ENCODE measurements around the gene SSH3. TPM values are rescaled to one million over a fixed set of nuclear protein-coding genes. Genes with fewer than 3 reads are reported as not detected.

SSH3 gene
- total RNA-seq, 2 donors from 2014 or later: 19.2 to 32.3 TPM

DNA sequence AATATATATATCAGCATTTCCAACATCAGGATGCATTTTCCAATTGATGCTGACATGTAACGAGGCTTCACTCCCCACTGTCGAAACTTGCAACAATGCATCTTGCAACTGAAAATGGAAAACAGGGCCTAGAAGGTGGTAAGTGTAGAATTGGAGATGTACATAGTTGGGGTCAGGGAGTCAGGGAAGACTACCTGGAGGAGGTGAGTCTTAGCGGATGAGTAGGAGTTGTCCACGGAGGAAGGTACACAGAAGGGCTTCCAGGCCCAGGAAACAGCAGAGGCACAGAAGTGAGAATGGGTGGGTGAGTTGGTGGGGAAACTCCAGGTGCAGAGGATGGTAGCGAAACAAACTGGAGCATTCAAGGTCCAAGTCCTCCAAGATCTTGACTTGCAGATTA lies 39.1 kb upstream of the SSH3 start:
- Mint-ChIP-seq H3K27me3 (no peaks in the 10 kb centered on the region), H3K36me3 (peaks cover 12% of the 10 kb centered on the region), H3K9me3 (no peaks in the 10 kb centered on the region), H3K4me1 (ENCODE audit: low read depth in 2 of 2) (peaks cover 55 to 60% of the 10 kb centered on the region in 2 donors), H3K4me3 (peak overlapping the region; percentile 19), H3K27ac (peak overlapping the region; percentile 69 to 94)
- ATAC-seq (no peak), DNase-seq (ENCODE audit: low spot score) (no peak)

- Mint-ChIP-seq H3K27me3 (no peaks in the 10 kb centered on the region), H3K36me3 (peaks cover 12% of the 10 kb centered on the region), H3K9me3 (no peaks in the 10 kb centered on the region), H3K4me1 (ENCODE audit: low read depth in 2 of 2) (peaks cover 56 to 60% of the 10 kb centered on the region in 2 donors), H3K4me3 (peak overlapping the region; percentile 85), H3K27ac (peak overlapping the region; percentile 69 to 94)
- ATAC-seq (no peak), DNase-seq (ENCODE audit: low spot score) (no peak)
Measured at GRCh38 chr11:67264877-67265632, 38.3 kb upstream of the SSH3 start.

DNA sequence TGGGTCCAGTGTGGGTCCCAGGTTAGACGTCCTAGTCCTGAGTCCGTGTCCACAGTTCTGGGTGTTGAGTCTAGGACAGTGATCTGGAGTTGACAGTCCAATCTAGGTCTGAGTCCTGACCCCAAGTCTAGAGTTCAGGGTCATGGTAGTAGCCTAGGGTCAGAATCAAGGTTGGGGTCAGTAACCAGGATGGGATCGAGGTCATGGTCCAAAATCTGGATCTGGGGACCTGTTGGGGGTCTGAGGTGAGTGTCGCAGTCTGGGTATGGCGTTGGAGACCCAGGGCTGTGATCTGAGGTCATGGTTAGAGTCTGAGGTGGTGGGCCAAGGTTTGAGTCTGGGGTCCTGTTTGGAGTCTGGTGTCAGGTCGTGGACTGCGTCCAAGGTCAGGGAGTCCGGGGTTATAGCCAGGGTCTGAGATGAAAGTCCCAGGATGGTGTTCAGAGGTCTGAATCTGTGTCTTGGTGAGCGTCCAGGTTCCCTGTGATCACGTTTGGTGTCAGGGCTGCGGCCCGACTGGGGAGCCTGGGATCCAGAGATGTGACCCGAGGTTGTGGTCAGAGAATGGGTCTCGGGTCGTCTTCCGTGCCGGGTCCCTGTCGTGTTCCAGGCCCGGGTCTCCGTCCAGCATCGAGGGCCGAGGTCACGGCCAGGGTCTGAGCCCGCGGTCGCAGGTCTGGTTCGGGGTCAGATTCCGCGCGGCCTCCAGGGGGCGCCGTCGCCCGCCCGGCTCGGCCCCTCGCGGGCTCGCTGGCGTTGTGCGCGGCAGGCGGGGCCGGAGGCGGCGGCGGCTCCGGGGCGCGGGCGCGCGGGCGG lies 37.5 kb upstream of the SSH3 start:
- peaks cover 63 to 64% of the 10 kb centered on the region in 2 donors for H3K4me1 Mint-ChIP-seq (ENCODE audit: low read depth in 2 of 2)
- H3K27ac Mint-ChIP-seq: peak overlapping the region; percentile 69 to 94
- H3K27me3 Mint-ChIP-seq: no peaks in the 10 kb centered on the region
- ATAC-seq (peak; percentile 60 to 72), DNase-seq (ENCODE audit: low spot score) (peak; percentile 83)
- peak overlapping the region; percentile 85 for H3K4me3 Mint-ChIP-seq
- H3K9me3 Mint-ChIP-seq: no peaks in the 10 kb centered on the region
- H3K36me3 Mint-ChIP-seq: peaks cover 17% of the 10 kb centered on the region

GRCh38 chr11:67266449-67267187 lies 36.7 kb upstream of the SSH3 start, which contains the start of gene GRK2:
Gene GRK2 (plus strand): TSS chr11:67266473. CDS start chr11:67266700, 227 bp downstream.
- peak; percentile 11 to 13 for ATAC-seq
- peaks cover 66 to 72% of the 10 kb centered on the region in 2 donors for H3K4me1 Mint-ChIP-seq (ENCODE audit: low read depth in 2 of 2)
- H3K4me3 Mint-ChIP-seq: peak within 1 kb of the TSS; percentile 99
- no peak for DNase-seq (ENCODE audit: low spot score)
- H3K27ac Mint-ChIP-seq: peak within 1 kb of the TSS; percentile 99 to 100
- no peaks in the 10 kb centered on the region for H3K9me3 Mint-ChIP-seq
- no peaks in the 10 kb centered on the region for H3K27me3 Mint-ChIP-seq
- H3K36me3 Mint-ChIP-seq: peaks cover 17% of the 10 kb centered on the region

- peak overlapping the region; percentile 99 to 100 for H3K27ac Mint-ChIP-seq
- H3K4me3 Mint-ChIP-seq: peak overlapping the region; percentile 99
- no peak for ATAC-seq
- H3K36me3 Mint-ChIP-seq: peaks cover 17% of the 10 kb centered on the region
- H3K9me3 Mint-ChIP-seq: no peaks in the 10 kb centered on the region
- peaks cover 69 to 74% of the 10 kb centered on the region in 2 donors for H3K4me1 Mint-ChIP-seq (ENCODE audit: low read depth in 2 of 2)
- no peak for DNase-seq (ENCODE audit: low spot score)
- H3K27me3 Mint-ChIP-seq: no peaks in the 10 kb centered on the region
Measured at GRCh38 chr11:67267188-67268080, 35.9 kb upstream of the SSH3 start.

GRCh38 chr11:67268081-67268961 lies 35.0 kb upstream of the SSH3 start:
- Mint-ChIP-seq H3K27ac (peak overlapping the region; percentile 99 to 100), H3K4me1 (ENCODE audit: low read depth in 2 of 2) (peaks cover 61 to 68% of the 10 kb centered on the region in 2 donors), H3K9me3 (no peaks in the 10 kb centered on the region), H3K36me3 (peaks cover 17% of the 10 kb centered on the region), H3K27me3 (no peaks in the 10 kb centered on the region), H3K4me3 (peak overlapping the region; percentile 99)
- DNase-seq (ENCODE audit: low spot score): peak; percentile 90
- peak; percentile 77 to 81 for ATAC-seq

- no peaks in the 10 kb centered on the region for H3K9me3 Mint-ChIP-seq
- H3K27ac Mint-ChIP-seq: peak overlapping the region; percentile 99 to 100
- ATAC-seq (no peak), DNase-seq (ENCODE audit: low spot score) (no peak)
- no peaks in the 10 kb centered on the region for H3K27me3 Mint-ChIP-seq
- H3K4me1 Mint-ChIP-seq (ENCODE audit: low read depth in 2 of 2): peaks cover 60 to 66% of the 10 kb centered on the region in 2 donors
- peaks cover 17% of the 10 kb centered on the region for H3K36me3 Mint-ChIP-seq
- peak overlapping the region; percentile 99 for H3K4me3 Mint-ChIP-seq
Measured at GRCh38 chr11:67268962-67269268, 34.4 kb upstream of the SSH3 start.

- peak; percentile 84 for DNase-seq (ENCODE audit: low spot score)
- Mint-ChIP-seq H3K27me3 (no peaks in the 10 kb centered on the region), H3K27ac (peak overlapping the region; percentile 99 to 100), H3K9me3 (no peaks in the 10 kb centered on the region), H3K4me1 (ENCODE audit: low read depth in 2 of 2) (peaks cover 56 to 65% of the 10 kb centered on the region in 2 donors), H3K4me3 (peak overlapping the region; percentile 99), H3K36me3 (peaks cover 17% of the 10 kb centered on the region)
- ATAC-seq: peak; percentile 10 to 53
Measured at GRCh38 chr11:67269401-67270255, 33.7 kb upstream of the SSH3 start.

- peaks cover 17% of the 10 kb centered on the region for H3K36me3 Mint-ChIP-seq
- H3K4me3 Mint-ChIP-seq: peak overlapping the region; percentile 99
- ATAC-seq: no peak
- peaks cover 52 to 60% of the 10 kb centered on the region in 2 donors for H3K4me1 Mint-ChIP-seq (ENCODE audit: low read depth in 2 of 2)
- no peaks in the 10 kb centered on the region for H3K27me3 Mint-ChIP-seq
- peak; percentile 37 for DNase-seq (ENCODE audit: low spot score)
- no peaks in the 10 kb centered on the region for H3K9me3 Mint-ChIP-seq
- H3K27ac Mint-ChIP-seq: peak overlapping the region; percentile 99 to 100
Measured at GRCh38 chr11:67270256-67271204, 32.8 kb upstream of the SSH3 start.

DNA sequence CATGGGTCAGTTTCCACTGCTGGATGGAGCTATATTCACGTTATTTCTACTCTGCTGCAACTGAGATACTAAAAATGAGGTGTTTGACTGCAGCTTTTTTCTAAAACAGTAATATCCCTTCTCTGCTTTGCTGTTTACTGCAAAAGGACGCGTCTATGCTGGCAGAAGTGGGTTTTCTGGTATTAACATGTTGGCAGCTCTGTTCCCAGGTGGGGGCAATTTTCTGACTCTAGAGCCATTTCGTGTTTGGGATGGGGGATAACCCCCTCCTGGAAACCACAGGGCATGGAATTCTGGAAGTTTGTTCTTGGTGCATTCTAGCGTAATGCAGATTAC lies 32.2 kb upstream of the SSH3 start:
- H3K4me1 Mint-ChIP-seq (ENCODE audit: low read depth in 2 of 2): peaks cover 54 to 59% of the 10 kb centered on the region in 2 donors
- peak overlapping the region; percentile 99 to 100 for H3K27ac Mint-ChIP-seq
- peaks cover 17% of the 10 kb centered on the region for H3K36me3 Mint-ChIP-seq

More for the DNA sequence above, 32.2 kb upstream of the SSH3 start:
- H3K9me3 Mint-ChIP-seq: no peaks in the 10 kb centered on the region
- no peak for ATAC-seq
- H3K27me3 Mint-ChIP-seq: no peaks in the 10 kb centered on the region
- H3K4me3 Mint-ChIP-seq: peak overlapping the region; percentile 99
- no peak for DNase-seq (ENCODE audit: low spot score)
